ENCODE results near the gene UBE3C.

GRCh38 chr7:157111311-157111710 is 27.4 kb upstream of the UBE3C start:
- TF ChIP-seq CTCF (CRISPR knock-in tag; IDR thresholded peaks at IDR 0.05) (no peak), PRPF4 (IDR thresholded peaks at IDR 0.05; ENCODE audit: low read depth, low read length, poor library complexity, severe bottlenecking) (no peak), DPF2 (CRISPR knock-in tag; IDR thresholded peaks at IDR 0.05; ENCODE audit: borderline replicate concordance, low read depth) (no peak), E2F1 (CRISPR knock-in tag; IDR thresholded peaks at IDR 0.05) (no peak)
- TF ChIP-seq, protein P1, sequence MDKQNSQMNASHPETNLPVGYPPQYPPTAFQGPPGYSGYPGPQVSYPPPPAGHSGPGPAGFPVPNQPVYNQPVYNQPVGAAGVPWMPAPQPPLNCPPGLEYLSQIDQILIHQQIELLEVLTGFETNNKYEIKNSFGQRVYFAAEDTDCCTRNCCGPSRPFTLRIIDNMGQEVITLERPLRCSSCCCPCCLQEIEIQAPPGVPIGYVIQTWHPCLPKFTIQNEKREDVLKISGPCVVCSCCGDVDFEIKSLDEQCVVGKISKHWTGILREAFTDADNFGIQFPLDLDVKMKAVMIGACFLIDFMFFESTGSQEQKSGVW (CRISPR knock-in tag; IDR thresholded peaks at IDR 0.05; ENCODE audit: borderline replicate concordance), result no peak

Measured in HepG2 (cell line).